HepG2 (cell line): Measurements from ENCODE around the gene ITGB7. TPM values are rescaled to one million over a fixed set of nuclear protein-coding genes. Genes with fewer than 3 reads are reported as not detected.

Experiments used
- ARNT ChIP-seq: fragments of 450-650 bp; IDR thresholded peaks from 2 replicates; pipeline ENCODE4 v1.6.1; 2017
- ARNTL ChIP-seq: sonication (generic); formaldehyde crosslinking; IDR thresholded peaks from 2 replicates; pipeline ENCODE4 v1.4.0; 2020; ENCODE audit warnings: mild to moderate bottlenecking, missing genetic modification reagents
- ATF5 ChIP-seq: sonication (generic); formaldehyde crosslinking; IDR thresholded peaks from 2 replicates; pipeline ENCODE4 v1.4.0; 2020; ENCODE audit warnings: mild to moderate bottlenecking, low read depth, missing genetic modification reagents
- BORCS8-MEF2B ChIP-seq: sonication (generic); formaldehyde crosslinking; IDR thresholded peaks from 2 replicates; pipeline ENCODE4 v1.8.0; 2022; ENCODE audit warnings: mild to moderate bottlenecking, missing genetic modification reagents
- DRAP1 ChIP-seq: IDR thresholded peaks from 2 replicates; pipeline ENCODE4 v1.6.1; 2016; ENCODE audit warnings: missing genetic modification reagents, missing compliant biosample characterization
- JUN ChIP-seq: sonication (generic); formaldehyde crosslinking; IDR thresholded peaks from 2 replicates; pipeline ENCODE4 v1.4.0; 2020; ENCODE audit warnings: mild to moderate bottlenecking, missing genetic modification reagents
- KDM6A ChIP-seq: IDR thresholded peaks from 2 replicates; pipeline ENCODE4 v1.6.1; 2016; ENCODE audit warnings: low read depth
- MXI1 ChIP-seq: IDR thresholded peaks from 3 replicates; pipeline ENCODE4 v1.6.1; 2012; ENCODE audit warnings: low read depth, low read length, inconsistent platforms, borderline replicate concordance
- NCOA5 ChIP-seq: sonication (generic); formaldehyde crosslinking; IDR thresholded peaks from 2 replicates; pipeline ENCODE4 v1.4.0; 2020; ENCODE audit warnings: missing genetic modification reagents
- PAF1 ChIP-seq: IDR thresholded peaks from 2 replicates; pipeline ENCODE4 v1.6.1; 2016; ENCODE audit warnings: missing genetic modification reagents, missing compliant biosample characterization
- PATZ1 ChIP-seq: sonication (generic); formaldehyde crosslinking; IDR thresholded peaks from 2 replicates; pipeline ENCODE4 v1.4.0; 2020; ENCODE audit warnings: missing genetic modification reagents
- REPIN1 ChIP-seq: sonication (generic); formaldehyde crosslinking; IDR thresholded peaks from 2 replicates; pipeline ENCODE4 v1.8.0; 2022; ENCODE audit warnings: missing genetic modification reagents, low read depth, mild to moderate bottlenecking, borderline replicate concordance
- RERE ChIP-seq: IDR thresholded peaks from 2 replicates; pipeline ENCODE4 v1.6.1; 2016; ENCODE audit warnings: low read depth, missing genetic modification reagents, missing compliant biosample characterization
- TFDP1 ChIP-seq: IDR thresholded peaks from 2 replicates; pipeline ENCODE4 v1.6.1; 2016; ENCODE audit warnings: missing compliant biosample characterization, missing genetic modification reagents, borderline replicate concordance
- ZBTB37 ChIP-seq: sonication (generic); formaldehyde crosslinking; IDR thresholded peaks from 2 replicates; pipeline ENCODE4 v1.4.0; 2020; ENCODE audit warnings: mild to moderate bottlenecking, missing genetic modification reagents
- ZMYM3 ChIP-seq: sonication (generic); formaldehyde crosslinking; IDR thresholded peaks from 2 replicates; pipeline ENCODE4 v1.5.1; 2020; ENCODE audit warnings: mild to moderate bottlenecking, missing genetic modification reagents
- ZNF460 ChIP-seq: sonication (generic); formaldehyde crosslinking; IDR thresholded peaks from 2 replicates; pipeline ENCODE4 v1.5.1; 2020; ENCODE audit warnings: missing genetic modification reagents, mild to moderate bottlenecking, borderline replicate concordance
- polyA plus RNA-seq, 8 experiments: library from polyadenylated mRNA; depleted of rRNA in 3 of 8; stranded (reverse) in 7 of 8; unstranded in 1 of 8; fragments of >200 nt; fragmentation: Illumina TruSeq in 4 of 8; extraction: Trizol in 4 of 8; gene quantifications; 2 replicates each; pipeline versions ENCODE4 v1.2.1 to v1.2.3, GENCODE V29; 2011 to 2016; ENCODE audit warnings: low read depth in 4 of 8, missing spikeins in 1 of 8, mixed read lengths in 1 of 8; ENCODE audit not compliant: insufficient read depth in 1 of 8
- total RNA-seq, 5 experiments: library from RNA; depleted of rRNA; stranded (reverse); fragments of >200 nt; fragmentation: Illumina TruSeq; extraction: Trizol; gene quantifications; 2 replicates each; pipeline ENCODE4 v1.2.3, GENCODE V29; 2016; ENCODE audit warnings: low read depth in 1 of 5

ITGB7 gene
- total and polyA plus RNA-seq, 2 of the 13 experiments (the other 11 are each of a cell fraction or from before 2014, with no cell fraction given), result 0.16 to 0.18 TPM

GRCh38 chr12:53180220-53180930 is 26.7 kb downstream of the ITGB7 start, which contains the start of the genes CSAD and ZNF740 (continued):
- peak; percentile 12; the same call in 1 of the 2 replicates for TF ChIP-seq RERE
- no peak for TF ChIP-seq KDM6A (CRISPR knock-in tag)
- TF ChIP-seq TFDP1 (CRISPR knock-in tag), result peak; percentile 52; the same call in 1 of the 2 replicates
- TF ChIP-seq ATF5 (CRISPR knock-in tag), result peak; percentile 2; the same call in 1 of the 2 replicates
- TF ChIP-seq ZBTB37 (CRISPR knock-in tag), result no peak
- 0 out of 2 replicates have a peak, but pooled peaks have one; percentile 46 for TF ChIP-seq JUN (CRISPR knock-in tag)
- peak; percentile 51; the same call in 1 of the 2 replicates for TF ChIP-seq ARNTL (CRISPR knock-in tag)
- TF ChIP-seq PAF1 (CRISPR knock-in tag), result no peak
- TF ChIP-seq NCOA5 (CRISPR knock-in tag), result no peak
- TF ChIP-seq BORCS8-MEF2B (CRISPR knock-in tag), result peak; percentile 43; the same call in 1 of the 2 replicates
- peak; percentile 63; the same call in 1 of the 2 replicates for TF ChIP-seq REPIN1 (CRISPR knock-in tag)
- peak; percentile 60; the same call in 1 of the 2 replicates for TF ChIP-seq DRAP1 (CRISPR knock-in tag)
- TF ChIP-seq ZNF460 (CRISPR knock-in tag), result no peak; the same call in 1 of the 2 replicates
- TF ChIP-seq ZMYM3 (CRISPR knock-in tag), result no peak
- TF ChIP-seq MXI1, result peak; percentile 91; the same call in 2 of the 3 replicates
- peak; percentile 88 for TF ChIP-seq PATZ1 (CRISPR knock-in tag)
- TF ChIP-seq ARNT, result no peak
